ENCODE data around the gene CCDC66.
"Not testable (repeated sequence)": the region's sequence is repeated elsewhere in the genome, so short reads cannot be mapped to it uniquely, and the experiment has no call there.

Gene CCDC66

GRCh38 chr3:56556908-56557830 lies at the start of gene CCDC66:
CCDC66 (plus strand) TSS chr3:56557175; CDS start chr3:56557243, 68 bp downstream.
- DNase-seq (ENCODE audit: low spot score) = peak; percentile 98
- FAIRE-seq = peak; percentile 94

GRCh38 chr3:56519641-56520040 lies 37.3 kb upstream of the CCDC66 start:
- DNase-seq (ENCODE audit: low spot score) = no peak
- FAIRE-seq = no peak

- FAIRE-seq (no peak), DNase-seq (ENCODE audit: low spot score) (no peak)
Measured at GRCh38 chr3:56522374-56522773, 34.6 kb upstream of the CCDC66 start.

GRCh38 chr3:56525291-56525690 lies 31.7 kb upstream of the CCDC66 start:
- DNase-seq (ENCODE audit: low spot score) (no peak), FAIRE-seq (no peak)

- FAIRE-seq (no peak), DNase-seq (ENCODE audit: low spot score) (no peak)
Measured at GRCh38 chr3:56536735-56537134, 20.2 kb upstream of the CCDC66 start.

GRCh38 chr3:56547486-56547885 lies 9.5 kb upstream of the CCDC66 start:
- DNase-seq (ENCODE audit: low spot score) = no peak
- no peak for FAIRE-seq

- no peak for DNase-seq (ENCODE audit: low spot score)
- no peak for FAIRE-seq
Measured at GRCh38 chr3:56557831-56558170, 826 bp downstream of the CCDC66 start.

- FAIRE-seq = no peak
- no peak for DNase-seq (ENCODE audit: low spot score)
Measured at GRCh38 chr3:56573501-56573900, 16.5 kb downstream of the CCDC66 start.

GRCh38 chr3:56581941-56582340 lies 25.0 kb downstream of the CCDC66 start:
- not testable (repeated sequence) for FAIRE-seq; DNase-seq (ENCODE audit: low spot score)

- DNase-seq (ENCODE audit: low spot score); FAIRE-seq: not testable (repeated sequence)
Measured at GRCh38 chr3:56584275-56584674, 27.3 kb downstream of the CCDC66 start.

GRCh38 chr3:56590814-56591213 lies 33.8 kb downstream of the CCDC66 start:
- FAIRE-seq (peak; percentile 9), DNase-seq (ENCODE audit: low spot score) (peak; percentile 29)

GRCh38 chr3:56591262-56591661 lies 34.3 kb downstream of the CCDC66 start:
- FAIRE-seq (no peak), DNase-seq (ENCODE audit: low spot score) (no peak)

- FAIRE-seq (no peak), DNase-seq (ENCODE audit: low spot score) (no peak)
Measured at GRCh38 chr3:56593455-56594158, 36.6 kb downstream of the CCDC66 start.

GRCh38 chr3:56595975-56596840 lies 39.2 kb downstream of the CCDC66 start:
- no peak for FAIRE-seq
- DNase-seq (ENCODE audit: low spot score) = no peak

- DNase-seq (ENCODE audit: low spot score); FAIRE-seq: not testable (repeated sequence)
Measured at GRCh38 chr3:56608479-56608878, 51.5 kb downstream of the CCDC66 start.

- DNase-seq (ENCODE audit: low spot score) = no peak
- FAIRE-seq = no peak
Measured at GRCh38 chr3:56610669-56611335, 53.8 kb downstream of the CCDC66 start.

GRCh38 chr3:56611364-56611763 lies 54.4 kb downstream of the CCDC66 start:
- FAIRE-seq (no peak), DNase-seq (ENCODE audit: low spot score) (no peak)

GRCh38 chr3:56612146-56612545 lies 55.2 kb downstream of the CCDC66 start:
- FAIRE-seq (no peak), DNase-seq (ENCODE audit: low spot score) (no peak)

- FAIRE-seq (no peak), DNase-seq (ENCODE audit: low spot score) (no peak)
Measured at GRCh38 chr3:56613016-56613415, 56.0 kb downstream of the CCDC66 start.

- no peak for DNase-seq (ENCODE audit: low spot score)
- FAIRE-seq = no peak
Measured at GRCh38 chr3:56616478-56617006, 59.6 kb downstream of the CCDC66 start.

- FAIRE-seq = no peak
- no peak for DNase-seq (ENCODE audit: low spot score)
Measured at GRCh38 chr3:56620371-56620770, 63.4 kb downstream of the CCDC66 start.

Data from urothelium cell line (cell line).